B cell (primary cell): Measurements from ENCODE around the gene AURKAIP1.

ENCODE experiments used
- CTCF ChIP-seq: fragments of 200-600 bp; IDR thresholded peaks from one replicate; pipeline ENCODE4 v1.8.0; 2022; ENCODE audit warnings: antibody characterized with exemption, mild to moderate bottlenecking
- EZH2 ChIP-seq: IDR thresholded peaks from 2 replicates; pipeline ENCODE4 v1.6.1; 2012; ENCODE audit warnings: borderline replicate concordance, low read depth, mild to moderate bottlenecking, moderate library complexity, low read length; ENCODE audit not compliant: insufficient read depth, poor library complexity, severe bottlenecking

- TF ChIP-seq CTCF (no peak), EZH2 (no peak)
These were observed 12.4 kb upstream of the AURKAIP1 start for GRCh38 chr1:1387098-1388077.
